AG04449 (cell line): Measurements from ENCODE around the gene FARS2.

Experiments
- CTCF ChIA-PET: fragments of 350-600 bp; formaldehyde crosslinking; extraction: SDS; loops from one replicate; lab custom pipeline; 2021; ENCODE audit warnings: antibody characterized with exemption; lab: Yijun Ruan, JAX
- POLR2A ChIA-PET: fragments of 400-600, 350-600 bp; formaldehyde crosslinking; extraction: SDS; loops from one replicate; lab custom pipeline; 2020; ENCODE audit warnings: antibody characterized with exemption, inconsistent platforms; lab: Yijun Ruan, JAX
- DNase-seq: peaks from one replicate; pipeline ENCODE4 v3.0.0-alpha.2; 2010; ENCODE audit warnings: low read depth, low spot score
- H3K4me3 ChIP-seq: 2 replicates; pipeline ENCODE4 v1.5.1; 2011; ENCODE audit warnings: low read depth, mild to moderate bottlenecking, control low read depth, low read length
- TF ChIP-seq, protein P1 (sequence below): IDR thresholded peaks from one replicate; pipeline ENCODE4 v1.5.1; 2011; ENCODE audit warnings: mild to moderate bottlenecking, moderate library complexity, low read length, control low read depth, inconsistent platforms; ENCODE audit not compliant: insufficient read depth; ENCODE audit errors: missing control alignments

FARS2 gene

DNA sequence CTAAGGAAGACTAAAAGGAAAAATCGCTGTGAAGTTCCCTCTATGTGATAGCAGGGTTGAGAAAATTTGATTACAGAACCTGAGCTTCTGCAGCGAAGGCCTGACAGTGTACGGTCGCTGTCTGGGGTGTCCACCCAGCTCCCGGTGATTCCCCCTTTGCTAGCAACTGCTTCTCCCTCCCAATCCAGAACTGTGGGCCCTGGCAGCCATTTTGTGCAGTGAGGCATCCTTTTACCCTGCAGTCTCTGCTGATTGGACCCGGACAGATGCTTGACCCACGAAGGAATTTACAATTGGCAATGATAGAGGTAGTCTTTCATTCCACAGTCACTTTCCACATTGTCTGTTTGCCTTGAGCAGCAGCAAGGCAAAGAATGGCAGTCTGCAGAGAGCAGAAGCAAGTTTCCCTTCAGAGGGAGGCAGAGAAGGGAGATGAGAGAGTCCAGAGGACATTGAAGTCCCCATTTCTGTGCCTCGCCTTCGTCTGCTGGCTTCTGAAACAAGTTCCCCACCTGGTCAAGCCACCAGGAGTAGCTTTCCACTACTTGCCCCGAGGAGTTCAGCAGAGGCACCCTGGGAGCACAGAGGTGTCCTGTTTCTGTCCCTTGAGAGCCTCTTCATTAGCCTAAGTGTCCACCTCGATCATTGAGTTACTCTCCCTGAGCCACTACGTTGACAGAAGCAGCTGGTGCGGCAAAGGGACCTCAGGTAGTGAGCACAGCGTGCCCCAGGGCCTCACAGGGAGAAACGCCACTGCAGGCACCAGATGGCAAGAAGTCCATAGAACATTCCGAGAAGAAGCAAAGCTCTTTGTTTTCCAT is 375.1 kb downstream of the FARS2 start:
- no peak for DNase-seq
- H3K4me3 ChIP-seq, result no peak overlapping the region
- TF ChIP-seq, protein P1, sequence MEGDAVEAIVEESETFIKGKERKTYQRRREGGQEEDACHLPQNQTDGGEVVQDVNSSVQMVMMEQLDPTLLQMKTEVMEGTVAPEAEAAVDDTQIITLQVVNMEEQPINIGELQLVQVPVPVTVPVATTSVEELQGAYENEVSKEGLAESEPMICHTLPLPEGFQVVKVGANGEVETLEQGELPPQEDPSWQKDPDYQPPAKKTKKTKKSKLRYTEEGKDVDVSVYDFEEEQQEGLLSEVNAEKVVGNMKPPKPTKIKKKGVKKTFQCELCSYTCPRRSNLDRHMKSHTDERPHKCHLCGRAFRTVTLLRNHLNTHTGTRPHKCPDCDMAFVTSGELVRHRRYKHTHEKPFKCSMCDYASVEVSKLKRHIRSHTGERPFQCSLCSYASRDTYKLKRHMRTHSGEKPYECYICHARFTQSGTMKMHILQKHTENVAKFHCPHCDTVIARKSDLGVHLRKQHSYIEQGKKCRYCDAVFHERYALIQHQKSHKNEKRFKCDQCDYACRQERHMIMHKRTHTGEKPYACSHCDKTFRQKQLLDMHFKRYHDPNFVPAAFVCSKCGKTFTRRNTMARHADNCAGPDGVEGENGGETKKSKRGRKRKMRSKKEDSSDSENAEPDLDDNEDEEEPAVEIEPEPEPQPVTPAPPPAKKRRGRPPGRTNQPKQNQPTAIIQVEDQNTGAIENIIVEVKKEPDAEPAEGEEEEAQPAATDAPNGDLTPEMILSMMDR, result no peak
- POLR2A ChIA-PET, result interaction anchor here (0.6 kb wide), 1 partner anchor 18 kb away, joined by 3 read pairs; no protein-coding TSS in a partner anchor
- CTCF ChIA-PET, result interaction anchor here (0.8 kb wide), 2 partner anchors 30 to 165 kb away, joined by 3 read pairs; no protein-coding TSS in a partner anchor

- DNase-seq, result no peak
- TF ChIP-seq, protein P1, result no peak
- POLR2A ChIA-PET, result no interaction called here
- H3K4me3 ChIP-seq, result no peak overlapping the region
- CTCF ChIA-PET, result no interaction called here
Measured at GRCh38 chr6:5637714-5638113, 376.4 kb downstream of the FARS2 start.

- CTCF ChIA-PET, result no interaction called here
- DNase-seq, result no peak
- TF ChIP-seq, protein P1, result no peak
- POLR2A ChIA-PET, result no interaction called here
- no peak overlapping the region for H3K4me3 ChIP-seq
Measured at GRCh38 chr6:5638666-5639065, 377.4 kb downstream of the FARS2 start.

- TF ChIP-seq, protein P1, result no peak
- ChIA-PET POLR2A (no interaction called here), CTCF (no interaction called here)
- H3K4me3 ChIP-seq, result no peak overlapping the region
- no peak for DNase-seq
Measured at GRCh38 chr6:5639193-5639592, 377.9 kb downstream of the FARS2 start.

- ChIA-PET POLR2A (no interaction called here), CTCF (no interaction called here)
- DNase-seq, result no peak
- no peak overlapping the region for H3K4me3 ChIP-seq
- TF ChIP-seq, protein P1, result no peak
Measured at GRCh38 chr6:5640614-5641013, 379.3 kb downstream of the FARS2 start.

- CTCF ChIA-PET, result no interaction called here
- DNase-seq, result no peak
- no peak overlapping the region for H3K4me3 ChIP-seq
- TF ChIP-seq, protein P1, result no peak
- POLR2A ChIA-PET, result no interaction called here
Measured at GRCh38 chr6:5644523-5645185, 383.3 kb downstream of the FARS2 start.
